HepG2 (cell line): ENCODE measurements around the gene TTLL12. TPM values are rescaled to one million over a fixed set of nuclear protein-coding genes. Genes with fewer than 3 reads are reported as not detected.

Experiments
- ATAC-seq: fragments of 200-7000 bp; cut with Tn5 transposase; 3 replicates; pipeline ENCODE4 v1.9.1; 2020; ENCODE audit warnings: mild to moderate bottlenecking, moderate library complexity
- BruUV-seq: library from RNA; stranded (reverse); fragments of 400-500 nt; replicated peaks from 2 replicates; lab custom pipeline; 2021; lab: Mats Ljungman, UMichigan
- CTCF ChIA-PET: fragments of 300-600 bp; formaldehyde crosslinking; extraction: SDS; loops from one replicate; lab custom pipeline; 2021; ENCODE audit warnings: low total read pairs, inconsistent platforms, low intra/inter-chr PET ratio; lab: Yijun Ruan, JAX
- POLR2A ChIA-PET: fragments of 350-600 bp; sonication (Branson Sonifier 250); formaldehyde crosslinking; loops from one replicate; lab custom pipeline; 2020; ENCODE audit warnings: antibody characterized with exemption, inconsistent platforms; lab: Yijun Ruan, JAX
- DNase-seq: peaks from one replicate; pipeline ENCODE4 v3.0.0-alpha.2; 2015; ENCODE audit warnings: low spot score
- FAIRE-seq: peaks from 3 replicates; lab custom pipeline; 2011; peaks lifted over from hg19 to GRCh38; lab: Jason Lieb, UNC
- H2AFZ ChIP-seq: one replicate; pipeline ENCODE4 v1.6.1; 2011; ENCODE audit warnings: low read length, inconsistent platforms
- H3K27ac ChIP-seq: fragments of 300-600 bp; 3 replicates; pipeline ENCODE4 v1.8.0; 2011; ENCODE audit warnings: mixed run types, mild to moderate bottlenecking, mixed read lengths, low read length, inconsistent platforms; ENCODE audit not compliant: insufficient read depth; ENCODE audit errors: extremely low read length
- H3K27me3 ChIP-seq, 2 experiments: fragments of 200-600 bp in 1 of 2; 2 replicates in 1 of 2; 3 replicates in 1 of 2; pipeline versions ENCODE4 v1.6.0 to v1.8.0; 2011; ENCODE audit warnings: low read length in 2 of 2, mild to moderate bottlenecking in 2 of 2, moderate library complexity in 2 of 2, inconsistent platforms in 1 of 2; ENCODE audit not compliant: insufficient read depth in 2 of 2, control insufficient read depth in 1 of 2
- H3K36me3 ChIP-seq, 2 experiments: fragments of 200-600 bp in 1 of 2; replicated peaks in 1 of 2; 2 replicates in 1 of 2; 3 replicates in 1 of 2; pipeline versions ENCODE4 v1.5.1 to v1.8.0; 2011; ENCODE audit warnings: low read length in 2 of 2, inconsistent platforms in 1 of 2; ENCODE audit not compliant: insufficient read depth in 2 of 2, control insufficient read depth in 1 of 2
- H3K4me1 ChIP-seq: 2 replicates; pipeline ENCODE4 v1.5.1; 2012; ENCODE audit warnings: low read length, inconsistent platforms; ENCODE audit not compliant: insufficient read depth
- H3K4me2 ChIP-seq: 2 replicates; pipeline ENCODE4 v1.6.0; 2011; ENCODE audit warnings: low read depth, low read length, inconsistent platforms
- H3K4me3 ChIP-seq, 3 experiments: fragments of 200-600 bp in 1 of 3; sonication (generic), shearing (Covaris generic) in 1 of 3; replicated peaks in 1 of 3; 2 replicates each; pipeline ENCODE4 v1.5.1; 2011 to 2016; ENCODE audit warnings: low read length in 3 of 3, inconsistent platforms in 2 of 3, low read depth in 2 of 3, mild to moderate bottlenecking in 2 of 3, control low read depth in 1 of 3, mixed read lengths in 1 of 3; ENCODE audit not compliant: insufficient read depth in 1 of 3
- H3K79me2 ChIP-seq: one replicate; pipeline ENCODE4 v1.6.1; 2011; ENCODE audit warnings: low read length, inconsistent platforms; ENCODE audit not compliant: insufficient read depth
- H3K9ac ChIP-seq: 2 replicates; pipeline ENCODE4 v1.6.0; 2011; ENCODE audit warnings: mild to moderate bottlenecking, low read depth, low read length, inconsistent platforms; ENCODE audit not compliant: insufficient read depth
- H3K9me3 ChIP-seq: 2 replicates; pipeline ENCODE4 v1.5.1; 2012; ENCODE audit warnings: mild to moderate bottlenecking, low read length
- H4K20me1 ChIP-seq: 2 replicates; pipeline ENCODE4 v1.6.0; 2011; ENCODE audit warnings: inconsistent platforms, mild to moderate bottlenecking, low read length, moderate library complexity; ENCODE audit not compliant: insufficient read depth
- ATF6 ChIP-seq: sonication (generic); formaldehyde crosslinking; conservative IDR thresholded peaks from 2 replicates; pipeline ENCODE4 v1.4.0; 2020; ENCODE audit warnings: missing genetic modification reagents
- GLMP ChIP-seq: sonication (generic); formaldehyde crosslinking; IDR thresholded peaks from 2 replicates; pipeline ENCODE4 v1.9.0; 2021; ENCODE audit warnings: missing genetic modification reagents, mild to moderate bottlenecking, borderline replicate concordance
- MAX ChIP-seq: IDR thresholded peaks from 2 replicates; pipeline ENCODE4 v1.6.1; 2012; ENCODE audit warnings: inconsistent platforms
- NFYB ChIP-seq: sonication (generic); formaldehyde crosslinking; IDR thresholded peaks from 2 replicates; pipeline ENCODE4 v1.4.0; 2020; ENCODE audit warnings: missing genetic modification reagents
- NR2F6 ChIP-seq, 2 experiments: IDR thresholded peaks; 2 replicates each; pipeline ENCODE4 v1.6.1; 2016; ENCODE audit warnings: antibody characterized with exemption in 1 of 2, mild to moderate bottlenecking in 1 of 2
- ZFP36L1 ChIP-seq: sonication (generic); formaldehyde crosslinking; IDR thresholded peaks from 2 replicates; pipeline ENCODE4 v1.8.0; 2022; ENCODE audit warnings: mild to moderate bottlenecking, missing genetic modification reagents, moderate library complexity
- WGBS: methylation state at CpG from one replicate; pipeline ENCODE4 v1.1.6; 2017; ENCODE audit warnings: low lambda C conversion rate; 5-methylcytosine and 5-hydroxymethylcytosine counted together
- in situ Hi-C: cut with HindIII; loops from 2 replicates; pipeline ENCODE4 v1.10.0; 2017; ENCODE audit warnings: low pct_unique_long_range_greater_than_20kb; ENCODE audit not compliant: extremely low pct_ligation_motif_present
- intact Hi-C: fragments of 100-400 bp; cut with micrococcal nuclease; formaldehyde crosslinking; loops from one replicate; pipeline ENCODE4 v1.10.0; 2022; ENCODE audit not compliant: unreplicated experiment
- polyA plus RNA-seq, 8 experiments: library from polyadenylated mRNA; depleted of rRNA in 3 of 8; stranded (reverse) in 7 of 8; unstranded in 1 of 8; fragments of >200 nt; fragmentation: Illumina TruSeq in 4 of 8; extraction: Trizol in 4 of 8; gene quantifications; 2 replicates each; pipeline versions ENCODE4 v1.2.1 to v1.2.3, GENCODE V29; 2011 to 2016; ENCODE audit warnings: low read depth in 4 of 8, missing spikeins in 1 of 8, mixed read lengths in 1 of 8; ENCODE audit not compliant: insufficient read depth in 1 of 8
- total RNA-seq, 5 experiments: library from RNA; depleted of rRNA; stranded (reverse); fragments of >200 nt; fragmentation: Illumina TruSeq; extraction: Trizol; gene quantifications; 2 replicates each; pipeline ENCODE4 v1.2.3, GENCODE V29; 2016; ENCODE audit warnings: low read depth in 1 of 5

Gene TTLL12
- total and polyA plus RNA-seq, 2 of the 13 experiments (the other 11 are each of a cell fraction or from before 2014, with no cell fraction given), result 11.9 to 38.1 TPM

- no peaks in the 10 kb centered on the region for H3K9me3 ChIP-seq
- DNase-seq, result no peak
- peaks cover 9 to 25% of the 10 kb centered on the region in 2 experiments; a peak in 4 of 5 replicates for H3K36me3 ChIP-seq
- FAIRE-seq, result no peak
- ChIA-PET CTCF (no interaction called here), POLR2A (no interaction called here)
- H2AFZ ChIP-seq, result no peak overlapping the region
- intact Hi-C loops (no loop called here), in situ Hi-C loops (no loop called here)
- H3K27me3 ChIP-seq, result no peaks in the 10 kb centered on the region
- no peak for TF ChIP-seq NFYB (CRISPR knock-in tag)
- TF ChIP-seq MAX, result no peak
- no peak for TF ChIP-seq ZFP36L1 (CRISPR knock-in tag)
- no peak for TF ChIP-seq ATF6
- TF ChIP-seq GLMP (CRISPR knock-in tag), result no peak
- TF ChIP-seq NR2F6 (IDR thresholded peaks at IDR 0.05), result no peak
- TF ChIP-seq NR2F6 (CRISPR knock-in tag; IDR thresholded peaks at IDR 0.05), result no peak
- no peak overlapping the region for H3K4me2 ChIP-seq
- no peak for ATAC-seq
- no peak overlapping the region for H3K4me3 ChIP-seq
- no peak overlapping the region for H3K9ac ChIP-seq
- peaks cover 24% of the 10 kb centered on the region for H3K4me1 ChIP-seq
- BruUV-seq, result no TSS peak
- H4K20me1 ChIP-seq, result no peaks in the 10 kb centered on the region
- WGBS, result 97% methylated on average over 7 of the region's 13 CpGs
- no peak overlapping the region for H3K27ac ChIP-seq
- peaks cover 12% of the 10 kb centered on the region for H3K79me2 ChIP-seq
Observed at GRCh38 chr22:43181321-43182076, 5.4 kb downstream of the TTLL12 start.
